ENCODE measurements around the gene ST3GAL2. TPM values are rescaled to one million over a fixed set of nuclear protein-coding genes. Genes with fewer than 3 reads are reported as not detected.
A peak's percentile ranks its signal among the peaks of the same experiment; 100 is the strongest.

ST3GAL2 gene
- total and polyA plus RNA-seq, 10 of the 15 experiments (the other 5 are each of a cell fraction or from before 2014, with no cell fraction given) = 0.95 to 61.7 (median 25.9) TPM

DNA sequence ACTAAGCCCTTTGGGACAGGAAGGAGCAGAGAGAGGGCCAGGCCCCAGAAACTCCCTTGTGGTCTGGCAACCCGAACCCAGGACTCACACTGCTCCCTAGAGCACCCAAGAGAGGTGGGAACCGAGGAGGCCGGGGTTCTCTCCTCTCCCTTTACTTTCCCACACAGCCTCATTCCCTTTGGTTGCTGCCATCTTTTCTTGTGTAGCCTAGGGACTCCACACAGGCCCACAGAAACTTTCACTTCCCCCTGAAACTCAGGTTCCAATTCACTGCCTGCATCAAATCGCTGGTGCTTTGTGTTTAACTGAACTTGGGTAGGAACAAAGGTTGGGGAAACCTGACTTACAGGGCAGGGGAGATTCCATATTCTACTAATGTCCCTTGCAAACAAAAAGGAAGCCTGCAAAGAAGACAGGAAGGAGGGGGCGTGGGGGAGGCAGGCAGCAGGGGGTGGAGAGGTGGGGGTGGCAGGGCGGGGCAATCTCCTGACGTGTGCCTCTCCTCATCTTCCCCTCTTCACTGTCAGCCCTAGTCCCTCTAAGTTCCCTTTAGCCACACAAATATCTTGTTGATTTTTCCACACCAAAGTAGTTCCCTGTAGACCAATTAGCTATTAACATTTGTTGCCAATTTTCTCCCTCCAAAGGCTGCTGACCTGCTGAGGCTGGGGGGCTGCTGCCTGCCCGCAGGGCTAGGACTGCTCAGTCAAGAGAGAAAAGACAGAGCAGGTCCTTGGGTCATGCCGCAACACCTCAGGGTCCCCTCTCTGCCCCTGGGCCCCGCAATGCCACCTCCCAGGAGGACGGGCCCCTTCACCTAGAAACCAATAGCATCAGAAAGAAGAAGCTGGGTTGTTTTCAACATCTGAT is 8.0 kb downstream of the ST3GAL2 start (continued):
- TF ChIP-seq, protein P1, sequence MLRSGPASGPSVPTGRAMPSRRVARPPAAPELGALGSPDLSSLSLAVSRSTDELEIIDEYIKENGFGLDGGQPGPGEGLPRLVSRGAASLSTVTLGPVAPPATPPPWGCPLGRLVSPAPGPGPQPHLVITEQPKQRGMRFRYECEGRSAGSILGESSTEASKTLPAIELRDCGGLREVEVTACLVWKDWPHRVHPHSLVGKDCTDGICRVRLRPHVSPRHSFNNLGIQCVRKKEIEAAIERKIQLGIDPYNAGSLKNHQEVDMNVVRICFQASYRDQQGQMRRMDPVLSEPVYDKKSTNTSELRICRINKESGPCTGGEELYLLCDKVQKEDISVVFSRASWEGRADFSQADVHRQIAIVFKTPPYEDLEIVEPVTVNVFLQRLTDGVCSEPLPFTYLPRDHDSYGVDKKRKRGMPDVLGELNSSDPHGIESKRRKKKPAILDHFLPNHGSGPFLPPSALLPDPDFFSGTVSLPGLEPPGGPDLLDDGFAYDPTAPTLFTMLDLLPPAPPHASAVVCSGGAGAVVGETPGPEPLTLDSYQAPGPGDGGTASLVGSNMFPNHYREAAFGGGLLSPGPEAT (IDR thresholded peaks at IDR 0.05; ENCODE audit: low read depth) = peak; percentile 99
- 0 out of 2 replicates have a peak, but pooled peaks have one; percentile 46 for TF ChIP-seq ZNF207 (IDR thresholded peaks at IDR 0.05; ENCODE audit: borderline replicate concordance)
- TF ChIP-seq FOXM1 (IDR thresholded peaks at IDR 0.05; ENCODE audit: low read depth, low read length) = no peak
- TF ChIP-seq, protein P2, sequence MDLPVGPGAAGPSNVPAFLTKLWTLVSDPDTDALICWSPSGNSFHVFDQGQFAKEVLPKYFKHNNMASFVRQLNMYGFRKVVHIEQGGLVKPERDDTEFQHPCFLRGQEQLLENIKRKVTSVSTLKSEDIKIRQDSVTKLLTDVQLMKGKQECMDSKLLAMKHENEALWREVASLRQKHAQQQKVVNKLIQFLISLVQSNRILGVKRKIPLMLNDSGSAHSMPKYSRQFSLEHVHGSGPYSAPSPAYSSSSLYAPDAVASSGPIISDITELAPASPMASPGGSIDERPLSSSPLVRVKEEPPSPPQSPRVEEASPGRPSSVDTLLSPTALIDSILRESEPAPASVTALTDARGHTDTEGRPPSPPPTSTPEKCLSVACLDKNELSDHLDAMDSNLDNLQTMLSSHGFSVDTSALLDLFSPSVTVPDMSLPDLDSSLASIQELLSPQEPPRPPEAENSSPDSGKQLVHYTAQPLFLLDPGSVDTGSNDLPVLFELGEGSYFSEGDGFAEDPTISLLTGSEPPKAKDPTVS (IDR thresholded peaks at IDR 0.05; ENCODE audit: low read depth, low read length) = no peak
- TF ChIP-seq SMAD1 (IDR thresholded peaks at IDR 0.05; ENCODE audit: low read depth, partially characterized antibody) = peak; percentile 66
- peak; percentile 73 for TF ChIP-seq POLR2AphosphoS5 (IDR thresholded peaks at IDR 0.05; ENCODE audit: low read length)
- peak; percentile 57; the same call in 1 of the 2 replicates for TF ChIP-seq RB1 (IDR thresholded peaks at IDR 0.05; ENCODE audit: borderline replicate concordance)
- no peak for TF ChIP-seq SIX5 (IDR thresholded peaks at IDR 0.05; ENCODE audit: low read depth, low read length, severe bottlenecking)
- TF ChIP-seq, protein P3, sequence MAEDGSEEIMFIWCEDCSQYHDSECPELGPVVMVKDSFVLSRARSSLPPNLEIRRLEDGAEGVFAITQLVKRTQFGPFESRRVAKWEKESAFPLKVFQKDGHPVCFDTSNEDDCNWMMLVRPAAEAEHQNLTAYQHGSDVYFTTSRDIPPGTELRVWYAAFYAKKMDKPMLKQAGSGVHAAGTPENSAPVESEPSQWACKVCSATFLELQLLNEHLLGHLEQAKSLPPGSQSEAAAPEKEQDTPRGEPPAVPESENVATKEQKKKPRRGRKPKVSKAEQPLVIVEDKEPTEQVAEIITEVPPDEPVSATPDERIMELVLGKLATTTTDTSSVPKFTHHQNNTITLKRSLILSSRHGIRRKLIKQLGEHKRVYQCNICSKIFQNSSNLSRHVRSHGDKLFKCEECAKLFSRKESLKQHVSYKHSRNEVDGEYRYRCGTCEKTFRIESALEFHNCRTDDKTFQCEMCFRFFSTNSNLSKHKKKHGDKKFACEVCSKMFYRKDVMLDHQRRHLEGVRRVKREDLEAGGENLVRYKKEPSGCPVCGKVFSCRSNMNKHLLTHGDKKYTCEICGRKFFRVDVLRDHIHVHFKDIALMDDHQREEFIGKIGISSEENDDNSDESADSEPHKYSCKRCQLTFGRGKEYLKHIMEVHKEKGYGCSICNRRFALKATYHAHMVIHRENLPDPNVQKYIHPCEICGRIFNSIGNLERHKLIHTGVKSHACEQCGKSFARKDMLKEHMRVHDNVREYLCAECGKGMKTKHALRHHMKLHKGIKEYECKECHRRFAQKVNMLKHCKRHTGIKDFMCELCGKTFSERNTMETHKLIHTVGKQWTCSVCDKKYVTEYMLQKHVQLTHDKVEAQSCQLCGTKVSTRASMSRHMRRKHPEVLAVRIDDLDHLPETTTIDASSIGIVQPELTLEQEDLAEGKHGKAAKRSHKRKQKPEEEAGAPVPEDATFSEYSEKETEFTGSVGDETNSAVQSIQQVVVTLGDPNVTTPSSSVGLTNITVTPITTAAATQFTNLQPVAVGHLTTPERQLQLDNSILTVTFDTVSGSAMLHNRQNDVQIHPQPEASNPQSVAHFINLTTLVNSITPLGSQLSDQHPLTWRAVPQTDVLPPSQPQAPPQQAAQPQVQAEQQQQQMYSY (CRISPR knock-in tag; IDR thresholded peaks at IDR 0.05) = no peak
- TF ChIP-seq HDAC2 (IDR thresholded peaks at IDR 0.05) = no peak
- TF ChIP-seq FOS (IDR thresholded peaks at IDR 0.05; ENCODE audit: borderline replicate concordance, extremely low read depth, insufficient read length) = no peak
- TF ChIP-seq ZBED1 (IDR thresholded peaks at IDR 0.05; ENCODE audit: borderline replicate concordance) = peak; percentile 90; the same call in 1 of the 2 replicates
- TF ChIP-seq BMI1 (IDR thresholded peaks at IDR 0.05; ENCODE audit: borderline replicate concordance) = peak; percentile 21; the same call in 1 of the 2 replicates
- TF ChIP-seq HCFC1 (IDR thresholded peaks at IDR 0.05; ENCODE audit: low read length) = no peak
- TF ChIP-seq EGR1 (IDR thresholded peaks at IDR 0.05; ENCODE audit: borderline replicate concordance in 1 of 2, low read depth in 2 of 2, low read length in 2 of 2) = peak in 1 of 2 experiments; percentile 95; a peak in 2 of 3 replicates
- no peak for TF ChIP-seq BRCA1 (IDR thresholded peaks at IDR 0.05; ENCODE audit: low read depth, low read length)
- peak; percentile 89 for TF ChIP-seq DPF2 (IDR thresholded peaks at IDR 0.05)
- no peak for TF ChIP-seq SIN3A (IDR thresholded peaks at IDR 0.05; ENCODE audit: low read depth, low read length)
- TF ChIP-seq, protein P4, sequence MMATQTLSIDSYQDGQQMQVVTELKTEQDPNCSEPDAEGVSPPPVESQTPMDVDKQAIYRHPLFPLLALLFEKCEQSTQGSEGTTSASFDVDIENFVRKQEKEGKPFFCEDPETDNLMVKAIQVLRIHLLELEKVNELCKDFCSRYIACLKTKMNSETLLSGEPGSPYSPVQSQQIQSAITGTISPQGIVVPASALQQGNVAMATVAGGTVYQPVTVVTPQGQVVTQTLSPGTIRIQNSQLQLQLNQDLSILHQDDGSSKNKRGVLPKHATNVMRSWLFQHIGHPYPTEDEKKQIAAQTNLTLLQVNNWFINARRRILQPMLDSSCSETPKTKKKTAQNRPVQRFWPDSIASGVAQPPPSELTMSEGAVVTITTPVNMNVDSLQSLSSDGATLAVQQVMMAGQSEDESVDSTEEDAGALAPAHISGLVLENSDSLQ (IDR thresholded peaks at IDR 0.05) = peak; percentile 27; the same call in 1 of the 2 replicates
- TF ChIP-seq, protein P5, sequence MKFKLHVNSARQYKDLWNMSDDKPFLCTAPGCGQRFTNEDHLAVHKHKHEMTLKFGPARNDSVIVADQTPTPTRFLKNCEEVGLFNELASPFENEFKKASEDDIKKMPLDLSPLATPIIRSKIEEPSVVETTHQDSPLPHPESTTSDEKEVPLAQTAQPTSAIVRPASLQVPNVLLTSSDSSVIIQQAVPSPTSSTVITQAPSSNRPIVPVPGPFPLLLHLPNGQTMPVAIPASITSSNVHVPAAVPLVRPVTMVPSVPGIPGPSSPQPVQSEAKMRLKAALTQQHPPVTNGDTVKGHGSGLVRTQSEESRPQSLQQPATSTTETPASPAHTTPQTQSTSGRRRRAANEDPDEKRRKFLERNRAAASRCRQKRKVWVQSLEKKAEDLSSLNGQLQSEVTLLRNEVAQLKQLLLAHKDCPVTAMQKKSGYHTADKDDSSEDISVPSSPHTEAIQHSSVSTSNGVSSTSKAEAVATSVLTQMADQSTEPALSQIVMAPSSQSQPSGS (IDR thresholded peaks at IDR 0.05; ENCODE audit: low read length) = no peak

All from GM12878 (cell line).